GM19397 (cell line): ENCODE data around the gene PRSS21.

ENCODE experiments used
- ATAC-seq: cut with Tn5 transposase; IDR thresholded peaks from one replicate; pipeline ENCODE4 v1.9.1; 2021; ENCODE audit warnings: mild to moderate bottlenecking, moderate library complexity; ENCODE audit not compliant: unreplicated experiment

The PRSS21 gene

DNA sequence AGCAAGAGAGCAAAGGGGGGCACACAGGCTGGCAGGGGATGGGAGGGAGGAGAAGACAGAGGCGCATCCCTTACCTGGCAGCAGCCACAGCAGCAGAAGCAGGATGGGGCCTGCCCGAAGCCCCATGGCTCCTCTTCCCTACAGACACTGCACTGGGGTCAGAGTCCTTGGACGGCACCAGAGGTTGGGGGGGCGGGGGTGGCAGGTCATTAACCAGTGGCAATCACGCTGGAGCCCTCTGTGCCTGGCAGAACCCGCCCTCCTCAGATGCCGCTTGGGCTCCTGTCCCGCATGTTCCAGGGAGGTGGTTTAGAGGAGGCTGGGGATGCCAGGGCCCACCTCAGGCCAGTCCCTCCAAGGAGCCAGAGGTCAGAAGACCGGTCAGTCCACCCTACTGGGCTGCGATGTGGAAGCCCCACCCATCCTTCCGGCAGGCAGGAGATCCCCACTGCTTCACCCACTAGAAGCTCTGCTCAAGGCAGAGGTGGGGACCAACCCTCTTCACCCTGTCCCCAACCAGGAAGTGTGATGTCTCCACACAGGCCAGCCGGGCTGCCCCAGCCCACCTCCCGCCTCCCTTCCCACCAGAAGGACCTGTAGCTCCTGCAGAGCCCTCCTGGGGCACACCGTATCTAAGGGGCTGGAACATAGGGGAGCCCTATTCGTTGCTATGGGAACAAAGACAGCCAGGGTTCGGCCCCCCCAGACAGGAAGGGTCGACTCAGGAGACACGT is 24.7 kb downstream of the PRSS21 start:
- ATAC-seq = no peak

DNA sequence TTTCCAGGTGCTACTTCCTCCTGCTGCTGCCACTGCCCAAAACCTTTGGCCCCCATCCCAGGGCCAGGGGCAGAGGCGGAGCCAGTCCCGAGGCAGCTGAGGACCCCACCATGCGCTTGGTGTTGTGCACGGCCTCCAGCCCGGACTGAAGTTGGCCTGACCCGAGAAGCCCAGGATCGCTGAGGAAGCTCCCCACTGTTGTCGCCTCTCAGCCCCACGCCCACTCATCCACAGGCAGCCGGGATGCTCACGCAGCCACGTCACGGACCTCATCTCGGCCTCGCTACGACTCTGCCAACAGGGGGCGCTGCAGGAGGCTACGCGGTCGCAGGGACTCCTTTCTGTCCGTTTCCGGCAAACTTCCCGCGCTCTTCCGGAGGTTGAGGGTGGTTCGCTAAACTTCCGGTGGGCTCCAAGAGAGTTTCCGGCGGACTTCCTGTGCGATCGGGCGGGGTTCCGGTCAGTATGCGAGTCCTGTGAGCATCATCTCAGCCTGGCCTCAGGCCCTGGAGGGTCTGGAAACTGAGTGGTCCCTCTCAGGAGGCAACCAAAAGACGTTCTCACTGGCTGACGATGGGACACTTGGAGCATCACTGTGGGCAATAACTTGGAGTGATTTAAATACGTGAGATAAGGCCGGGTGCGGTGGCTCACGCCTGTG is 25.4 kb downstream of the PRSS21 start:
- ATAC-seq = no peak

DNA sequence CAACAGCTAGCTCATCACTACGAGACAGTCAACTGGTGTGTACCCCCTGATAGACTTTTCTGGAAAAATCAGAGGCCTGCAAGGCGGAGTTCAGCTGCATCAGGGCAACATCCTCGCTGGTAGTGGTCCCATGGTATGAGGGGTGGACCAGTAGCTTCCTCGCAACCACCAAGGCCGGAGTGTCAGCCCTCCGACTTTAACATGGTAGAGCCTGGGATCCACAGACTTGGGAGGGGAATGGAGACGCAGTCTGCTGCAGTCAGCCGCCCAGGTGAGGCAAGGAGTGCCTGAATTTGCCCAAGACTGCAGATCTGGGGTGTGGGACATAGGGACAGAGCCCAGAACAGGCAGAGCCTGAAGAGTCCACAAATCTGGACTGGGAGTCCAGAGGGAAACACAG is 26.5 kb downstream of the PRSS21 start:
- ATAC-seq = no peak

DNA sequence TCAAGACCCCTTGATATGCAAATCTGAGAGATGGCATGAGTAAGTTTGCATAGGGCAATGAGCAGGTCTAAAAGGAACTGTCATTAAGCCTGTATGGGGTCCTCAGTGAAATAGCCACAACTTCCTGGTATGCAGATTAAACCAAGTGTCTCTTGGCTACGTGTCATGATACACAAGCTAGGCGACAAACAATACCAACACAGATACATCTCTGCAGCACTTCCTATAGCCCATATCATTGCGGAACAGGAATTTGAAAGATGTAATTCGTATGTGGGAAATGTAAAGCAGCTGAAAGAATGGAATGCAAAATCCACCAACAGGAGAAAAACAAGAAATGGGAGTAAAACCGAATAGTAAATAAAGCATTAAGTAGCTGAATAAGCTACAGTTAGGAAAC is 28.1 kb downstream of the PRSS21 start:
- ATAC-seq = no peak

DNA sequence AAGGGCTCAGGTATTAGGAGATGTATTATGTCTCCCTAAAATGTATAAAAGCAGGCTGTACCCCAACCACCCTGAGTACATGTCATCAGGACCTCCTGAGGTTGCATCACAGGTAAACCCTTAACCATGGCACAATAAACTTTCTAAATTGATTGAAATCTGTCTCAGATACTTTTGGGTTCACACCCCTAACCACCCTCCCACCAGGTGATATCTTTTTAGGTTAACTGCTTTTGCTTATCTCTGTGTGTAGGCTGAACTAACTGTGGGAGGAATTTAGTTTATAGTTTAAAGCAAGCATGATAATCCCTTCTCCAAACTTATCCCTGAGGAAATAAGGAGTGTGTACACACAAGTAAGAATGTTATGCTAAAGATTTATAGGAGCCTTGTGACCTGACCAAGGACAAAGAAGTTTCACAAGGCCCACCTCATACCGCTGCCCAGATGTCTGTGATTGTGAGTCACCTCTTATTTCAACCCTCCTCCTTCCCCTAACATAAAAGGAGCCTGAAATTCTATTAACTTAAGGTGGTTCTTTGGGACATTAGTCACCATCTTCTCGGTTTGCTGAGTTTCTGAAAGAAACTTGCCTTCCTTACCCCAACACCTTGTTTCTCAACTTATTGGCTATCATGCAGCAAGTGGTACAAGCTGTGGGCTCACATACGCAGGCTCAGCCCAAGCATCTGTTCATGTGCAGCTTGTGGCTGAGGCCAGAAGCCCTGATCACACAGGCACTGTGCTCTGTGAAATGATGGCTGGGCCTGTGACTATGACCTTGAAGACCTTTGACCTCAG is 29.7 kb downstream of the PRSS21 start:
- ATAC-seq = no peak

DNA sequence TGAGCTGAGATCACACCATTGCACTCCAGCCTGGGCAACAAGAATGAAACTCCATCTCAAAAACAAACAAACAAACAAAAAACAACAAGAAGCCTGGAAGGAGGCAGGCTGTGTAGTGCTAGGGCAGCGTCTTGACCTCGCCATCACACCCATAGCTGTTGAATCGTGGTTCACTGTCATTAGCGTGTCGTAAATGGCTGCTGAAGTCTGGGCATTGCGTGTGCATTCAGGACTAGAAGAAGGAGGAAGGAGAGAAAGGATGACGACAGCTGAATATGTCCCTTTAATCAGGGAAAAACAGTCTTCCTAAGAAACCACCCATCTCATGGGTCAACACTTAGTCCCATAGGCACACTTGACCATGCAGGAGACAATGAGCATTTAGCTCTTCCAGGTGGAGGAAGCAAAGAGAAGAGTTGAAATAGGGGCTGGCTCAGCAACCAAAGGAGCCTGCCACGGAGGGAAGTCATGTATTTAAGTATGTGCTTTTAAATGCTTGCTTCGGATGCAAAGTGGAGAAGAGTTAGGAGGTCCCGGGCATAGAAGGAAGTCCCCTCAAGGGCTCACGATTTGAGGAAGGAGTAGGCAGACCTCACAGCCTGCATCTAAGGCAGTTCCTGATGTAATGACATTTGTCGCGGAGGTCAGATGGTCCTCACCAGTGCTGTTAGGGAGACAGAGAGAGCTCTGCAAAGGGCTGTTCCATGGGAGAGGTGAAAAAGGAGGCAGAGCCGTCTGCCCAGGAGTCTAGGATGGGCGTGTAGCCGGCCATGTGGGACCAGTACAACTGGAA is 32.1 kb downstream of the PRSS21 start:
- ATAC-seq = no peak

DNA sequence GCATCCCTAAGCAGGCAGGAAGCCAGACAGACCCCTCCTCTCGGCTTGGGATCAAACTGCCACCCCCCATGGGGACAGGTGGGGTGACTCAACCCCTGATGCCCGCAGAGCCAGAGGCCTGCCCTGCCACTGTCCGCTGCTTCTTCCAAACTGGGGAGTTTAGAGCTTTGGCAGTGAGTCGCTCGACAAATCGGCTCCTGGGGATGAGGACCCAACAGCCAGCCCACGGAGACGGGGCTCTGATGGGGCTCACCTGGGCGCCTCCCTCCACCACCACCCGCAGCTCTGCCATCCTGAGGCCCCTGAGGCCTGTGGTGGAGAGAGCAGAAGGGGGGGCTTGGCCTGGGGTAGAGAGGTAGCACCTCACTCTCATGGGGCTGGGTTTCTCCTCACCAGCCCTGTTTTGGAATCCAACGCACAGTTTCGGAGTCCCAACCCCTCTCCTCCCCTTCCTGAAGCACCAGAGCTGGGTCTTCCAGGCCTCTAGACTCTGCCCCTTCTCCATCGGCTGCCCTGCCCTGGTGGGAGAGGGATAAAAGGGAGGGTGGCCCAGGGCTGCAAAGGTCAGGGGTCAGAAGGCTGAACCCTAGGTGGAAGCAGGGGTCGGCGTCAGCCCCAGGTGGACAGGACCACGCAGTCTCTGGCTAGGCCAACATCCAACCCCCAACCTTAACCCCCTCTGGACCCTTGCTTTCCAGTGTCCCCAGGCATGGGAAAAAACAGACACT is 35.1 kb downstream of the PRSS21 start:
- ATAC-seq = no peak

DNA sequence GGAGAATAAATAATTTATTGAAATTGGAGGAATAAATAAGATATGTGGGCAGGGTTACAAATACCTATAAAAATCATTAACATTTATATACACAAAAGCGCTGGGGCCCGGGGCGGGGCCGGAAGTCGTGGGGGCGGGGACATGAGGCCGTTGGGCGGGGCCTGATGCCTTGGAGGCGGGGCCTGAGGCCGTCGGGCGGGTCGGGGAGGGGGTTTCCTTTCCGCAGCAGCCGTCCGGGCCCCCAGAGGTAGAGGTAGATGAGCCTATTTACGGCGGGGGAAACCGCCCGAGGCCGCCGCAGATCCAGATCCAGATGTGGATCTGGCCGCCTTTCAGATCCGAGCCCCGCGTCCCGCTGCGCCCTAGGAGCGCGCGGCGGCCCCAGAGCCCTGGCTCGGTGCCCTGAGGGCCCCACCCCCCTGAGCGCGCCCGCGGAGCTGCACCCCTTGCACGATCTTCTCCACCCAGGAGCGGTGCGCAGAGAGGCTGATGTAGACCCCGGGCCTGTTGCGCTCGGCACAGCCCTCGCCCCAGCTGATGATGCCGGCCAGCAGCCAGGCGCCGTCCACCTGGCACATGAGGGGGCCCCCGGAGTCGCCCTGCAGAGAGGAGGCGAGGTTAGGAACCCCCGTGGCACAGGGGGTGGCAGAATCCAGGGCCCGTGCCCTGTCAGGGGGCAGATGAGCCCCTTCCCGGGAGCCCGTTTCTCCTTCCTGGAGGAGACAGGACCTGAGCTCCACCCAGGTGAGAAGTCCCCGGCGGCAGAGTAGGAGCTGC is 35.9 kb downstream of the PRSS21 start:
- no peak for ATAC-seq

DNA sequence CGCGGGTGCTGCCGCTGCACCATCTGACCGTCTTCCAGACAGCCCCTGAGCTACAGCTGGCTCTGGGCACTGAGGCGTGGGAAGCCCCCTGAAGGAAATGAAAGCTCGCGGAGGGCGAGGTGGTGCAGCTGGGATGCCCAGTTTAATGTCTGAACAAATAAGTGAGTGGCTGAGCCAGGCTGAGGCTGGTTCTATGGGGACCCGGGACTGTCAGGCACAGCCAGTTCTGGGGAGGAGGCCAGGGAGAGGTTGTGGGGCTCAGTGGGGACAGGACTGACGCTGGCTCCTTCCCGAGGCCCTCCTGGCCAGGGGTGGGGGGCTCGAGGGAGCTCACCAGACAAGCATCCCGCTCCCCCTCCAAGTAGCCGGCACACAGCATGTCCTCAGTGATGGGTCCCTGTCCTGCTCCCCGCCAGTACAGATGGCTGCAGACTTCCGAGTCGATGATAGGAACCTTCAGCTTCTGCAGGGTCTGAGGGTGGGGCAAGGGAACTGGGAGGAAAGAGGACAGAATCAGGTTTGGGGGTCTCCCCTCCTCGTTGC is 36.6 kb downstream of the PRSS21 start:
- no peak for ATAC-seq

DNA sequence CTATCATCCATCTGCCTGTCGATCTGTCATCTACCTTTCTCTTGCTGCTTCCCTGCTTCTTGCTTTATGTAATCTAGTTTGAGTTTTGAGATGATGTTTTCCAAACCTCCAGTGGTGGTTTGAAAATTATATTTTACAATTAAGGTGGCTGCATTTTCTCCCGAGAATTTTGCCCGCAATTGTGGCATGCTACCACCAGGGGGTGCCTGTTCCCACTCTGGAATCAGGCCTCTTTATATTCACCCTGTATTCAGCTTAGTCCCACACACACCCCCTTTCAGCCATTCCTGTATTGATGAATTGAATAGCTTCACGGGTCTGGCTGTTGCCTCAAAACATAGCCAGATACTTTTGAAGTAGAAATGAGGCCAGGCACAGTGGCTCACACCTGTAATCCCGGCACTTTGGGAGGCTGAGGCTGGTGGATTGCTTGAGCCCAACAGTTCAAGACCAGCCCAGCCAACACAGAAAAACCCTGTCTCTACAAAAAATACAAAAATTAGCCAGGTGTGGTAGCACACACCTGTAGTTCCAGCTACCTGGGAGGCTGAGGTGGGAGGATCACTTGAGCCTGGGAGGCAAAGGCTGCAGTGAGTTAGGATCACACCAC is 37.8 kb downstream of the PRSS21 start:
- no peak for ATAC-seq

DNA sequence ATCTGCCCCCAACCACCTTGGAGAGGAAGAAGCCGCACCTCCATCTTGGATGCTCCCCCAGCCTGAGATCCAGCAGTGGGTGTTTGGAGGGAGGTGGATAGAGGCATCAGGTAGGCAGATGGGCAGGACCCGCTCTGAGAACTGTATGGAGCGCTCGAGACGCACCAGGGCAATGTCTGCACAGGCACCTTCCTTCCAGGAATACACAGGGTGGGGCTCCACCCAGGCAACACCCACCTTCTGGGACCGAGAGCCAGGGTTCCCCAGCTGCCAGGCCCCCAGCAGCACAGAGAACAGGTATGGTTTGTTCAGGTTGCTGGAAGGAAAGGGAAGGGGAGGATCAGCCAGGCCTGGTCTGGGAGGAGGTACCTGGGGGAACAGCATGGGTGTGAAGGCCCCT is 38.5 kb downstream of the PRSS21 start:
- no peak for ATAC-seq

DNA sequence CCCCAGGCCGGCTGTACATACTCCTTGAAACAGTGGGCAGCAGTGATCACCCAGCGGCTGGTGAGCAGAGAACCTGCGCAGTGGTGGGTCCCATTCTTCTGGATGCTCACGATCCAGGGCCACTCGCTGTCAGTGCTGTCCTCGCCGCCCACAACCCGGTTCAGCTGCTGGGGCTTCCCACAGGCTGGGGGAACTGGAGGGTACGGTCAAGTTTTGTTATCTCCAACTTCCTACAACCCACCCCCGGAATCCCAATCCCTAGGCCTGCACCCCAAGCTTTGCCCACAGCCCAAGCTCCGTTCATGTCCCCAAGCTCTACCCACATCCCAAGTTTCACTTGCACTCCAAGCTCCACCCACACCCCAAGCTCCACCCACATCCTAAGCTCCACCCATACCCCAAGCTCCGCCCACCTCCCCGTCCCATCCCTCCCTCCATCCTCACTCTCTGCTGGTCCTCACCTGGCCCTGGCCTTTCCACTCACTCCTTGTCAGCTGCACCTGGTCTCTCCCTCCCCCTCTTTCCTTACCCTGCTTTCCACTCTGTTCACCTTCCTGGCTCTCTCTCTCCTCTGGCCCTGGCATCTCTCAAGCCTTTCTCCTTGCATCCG is 39.1 kb downstream of the PRSS21 start:
- ATAC-seq = no peak

DNA sequence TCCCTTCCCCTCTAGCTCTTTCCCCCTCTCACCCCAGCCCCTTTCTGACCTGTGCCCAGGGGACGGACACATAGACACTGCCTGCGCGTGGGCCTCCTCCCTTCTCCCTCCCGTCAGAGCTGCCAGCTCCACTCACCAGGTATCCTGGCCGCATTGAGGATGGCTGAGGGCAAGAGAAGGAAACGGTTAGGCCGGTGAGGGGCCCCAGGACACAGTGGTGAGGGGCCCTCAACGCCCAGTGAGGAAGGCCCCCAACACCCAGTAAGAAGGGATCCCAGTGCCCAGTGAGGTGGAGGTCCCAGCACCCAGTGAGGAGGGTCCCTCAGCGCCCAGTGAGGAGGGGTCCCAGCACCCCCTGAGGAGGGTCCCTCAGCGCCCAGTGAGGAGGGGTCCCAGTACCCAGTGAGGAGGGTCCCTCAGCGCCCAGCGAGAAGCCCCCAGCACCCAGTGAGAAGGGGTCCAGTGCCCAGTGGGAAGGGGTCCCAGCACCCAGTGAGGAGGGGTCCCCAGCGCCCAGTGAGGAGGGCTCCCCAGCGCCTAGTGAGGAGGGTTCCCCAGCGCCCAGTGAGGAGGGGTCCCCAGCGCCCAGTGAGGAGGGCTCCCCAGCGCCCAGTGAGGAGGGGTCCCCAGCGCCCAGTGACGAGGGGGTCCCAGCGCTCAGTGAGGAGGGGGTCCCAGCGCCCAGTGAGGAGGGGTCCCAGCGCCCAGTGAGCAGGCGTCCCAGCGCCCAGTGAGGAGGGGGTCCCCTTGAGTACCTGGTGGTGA is 39.8 kb downstream of the PRSS21 start:
- no peak for ATAC-seq

DNA sequence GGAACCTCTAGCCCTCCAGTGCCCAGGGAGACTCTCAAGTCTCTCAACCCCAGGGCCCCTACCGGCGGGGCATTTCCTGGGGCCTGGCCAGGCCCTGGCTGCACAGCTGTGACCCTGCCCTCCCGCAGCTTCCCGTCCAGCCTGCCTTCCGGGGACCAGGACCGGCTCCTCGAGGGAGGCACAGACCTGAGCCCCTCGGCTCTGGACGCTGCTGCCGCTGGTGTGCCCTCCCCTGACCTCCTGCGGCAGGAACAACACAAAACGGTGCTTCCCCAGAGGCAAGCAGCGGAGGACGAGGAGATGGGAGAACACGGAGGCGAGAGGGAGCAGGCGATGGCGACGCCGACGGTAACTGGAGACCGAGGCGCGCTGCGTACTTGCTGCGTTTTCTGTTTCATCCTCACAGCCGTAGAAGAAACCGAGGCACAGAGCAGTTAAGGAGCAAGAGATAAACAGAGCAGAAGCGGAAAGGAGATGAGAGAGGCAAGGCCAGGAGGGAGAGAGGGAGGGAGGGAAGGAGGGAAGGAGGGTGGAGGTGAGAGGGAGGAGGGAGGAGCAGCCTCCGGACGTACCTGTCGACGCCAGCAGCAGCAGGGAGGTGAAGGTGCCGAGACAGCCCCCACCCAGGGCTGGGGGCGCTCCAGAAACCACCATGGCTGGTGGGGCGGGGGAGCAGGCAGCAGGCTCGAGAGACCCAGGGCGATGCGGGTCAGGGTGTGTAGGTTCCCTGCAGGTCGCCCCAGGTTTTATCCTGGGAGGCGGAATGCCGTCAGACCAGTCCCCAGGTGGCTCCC is 40.6 kb downstream of the PRSS21 start, which contains the start of gene PRSS22:
Gene PRSS22 (minus strand): TSS at position 720 of the 794 bp plus-strand sequence. CDS start 66 bp downstream, at position 654.
- no peak for ATAC-seq

DNA sequence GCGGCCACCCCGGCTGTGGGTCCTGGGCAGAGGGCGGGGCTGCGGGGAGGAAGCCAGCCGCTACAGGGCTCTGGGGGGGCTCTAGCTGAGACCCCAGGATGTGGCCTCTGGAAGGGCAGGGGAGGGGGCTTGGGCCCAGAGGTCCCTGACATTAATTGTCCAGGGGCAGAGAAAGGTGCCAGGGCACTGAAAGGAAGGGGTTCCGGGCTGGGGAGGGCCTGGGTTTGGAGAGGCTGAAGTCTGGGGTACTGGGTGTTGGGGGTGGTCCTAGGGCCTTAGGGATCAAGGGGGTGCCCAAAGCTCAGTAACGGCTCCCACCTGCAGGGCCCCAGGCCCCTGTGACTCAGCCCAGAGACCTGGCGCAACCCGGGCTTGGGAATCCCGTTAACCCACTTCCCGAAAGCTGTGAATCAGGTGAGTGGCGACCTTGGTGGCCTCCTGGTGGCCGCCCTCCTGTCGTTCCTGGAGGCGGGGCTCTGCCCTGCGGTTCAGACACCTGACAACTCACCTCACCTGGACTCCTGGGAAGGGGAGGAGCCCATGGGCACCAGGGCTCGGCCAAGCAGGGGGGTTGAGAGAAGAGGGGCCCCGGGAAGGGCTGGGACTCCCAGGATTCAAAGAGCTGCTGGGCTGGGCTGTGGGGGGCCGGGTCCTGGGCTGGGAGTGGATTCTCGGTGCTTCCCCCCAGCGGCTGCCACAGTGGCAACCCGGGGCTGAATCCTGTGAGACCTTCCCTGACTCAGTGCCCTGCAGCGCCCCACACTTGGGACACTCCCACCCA is 41.4 kb downstream of the PRSS21 start:
- ATAC-seq = no peak

DNA sequence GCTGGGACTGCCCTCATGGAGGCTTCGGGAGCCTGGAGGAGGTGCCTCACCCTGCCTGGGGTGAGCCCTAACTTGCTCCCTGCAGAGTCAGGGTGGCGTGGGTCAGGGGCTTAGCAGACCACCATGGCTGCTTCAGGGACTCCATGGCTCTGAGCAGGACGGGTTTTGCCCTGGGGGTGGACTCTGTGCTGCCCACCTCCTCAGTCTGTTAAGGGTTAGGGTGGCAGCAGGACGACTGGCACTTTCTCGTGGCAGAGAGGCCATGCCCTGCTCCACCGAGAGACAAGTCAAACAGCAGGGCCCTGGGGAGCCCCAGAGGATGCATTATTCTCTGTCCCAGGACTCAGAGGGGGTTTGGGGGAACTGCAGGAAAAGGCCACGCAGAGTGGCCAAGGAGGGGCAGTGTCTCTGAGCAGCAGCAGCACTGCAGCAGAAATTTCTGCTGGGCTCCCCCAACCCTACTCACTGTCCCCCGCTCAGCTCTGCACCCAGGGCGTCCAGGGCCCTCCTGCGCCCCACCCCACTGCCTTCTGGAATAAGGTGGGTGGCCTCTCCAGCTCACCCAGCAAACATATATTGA is 42.7 kb downstream of the PRSS21 start:
- no peak for ATAC-seq
